T-cell (primary cell): ENCODE measurements around the gene BRD1. TPM values are rescaled to one million over a fixed set of nuclear protein-coding genes. Genes with fewer than 3 reads are reported as not detected.

ENCODE experiments used
- ATAC-seq, 4 experiments: fragments of 200-7000 bp in 3 of 4; fragments of 150-1000 bp in 1 of 4; cut with Tn5 transposase; replicated peaks in 1 of 4; 1 replicate in 3 of 4; 2 replicates in 1 of 4; pipeline ENCODE4 v1.10.0; 2021; ENCODE audit warnings: moderate library complexity in 3 of 4, mild to moderate bottlenecking in 2 of 4, moderate number of reproducible peaks in 1 of 4
- CTCF ChIA-PET, 2 donors: fragments of 300-600 bp; sonication (Branson Sonifier 250); formaldehyde crosslinking; loops; one replicate each; lab custom pipeline; 2022; ENCODE audit warnings: antibody characterized with exemption in 2 of 2; lab: Charles Lee
- POLR2A ChIA-PET, 2 donors: fragments of 300-600 bp; sonication (Branson Sonifier 250); formaldehyde crosslinking; loops; one replicate each; lab custom pipeline; 2022; ENCODE audit warnings: antibody characterized with exemption in 2 of 2; lab: Charles Lee
- DNase-seq, 35 experiments: peaks; one replicate each; pipeline versions ENCODE4 v3.0.0 to v3.0.0-alpha.2; 2013 to 2023
- H3K27ac ChIP-seq: one replicate; pipeline ENCODE4 v1.5.1; 2013; ENCODE audit warnings: low read length
- H3K27me3 ChIP-seq, 2 experiments: replicated peaks in 1 of 2; 1 replicate in 1 of 2; 2 replicates in 1 of 2; pipeline versions ENCODE4 v1.6.1 to v1.7.0; 2013; ENCODE audit warnings: low read length in 1 of 2, mixed read lengths in 1 of 2; ENCODE audit not compliant: control insufficient read depth in 2 of 2, insufficient read depth in 2 of 2; ENCODE audit errors: extremely low read depth in 1 of 2
- H3K36me3 ChIP-seq, 2 donors: 1 replicate in 1 of 2; 2 replicates in 1 of 2; pipeline versions ENCODE4 v1.6.1 to v1.7.0; 2013; ENCODE audit warnings: low read length in 1 of 2; ENCODE audit not compliant: control insufficient read depth in 2 of 2, insufficient read depth in 1 of 2; ENCODE audit errors: extremely low read depth in 1 of 2
- H3K4me1 ChIP-seq, 2 experiments: 1 replicate in 1 of 2; 2 replicates in 1 of 2; pipeline versions ENCODE4 v1.6.1 to v1.7.0; 2013; ENCODE audit warnings: low read length in 2 of 2, mixed read lengths in 1 of 2; ENCODE audit not compliant: insufficient read depth in 2 of 2, control insufficient read depth in 1 of 2; ENCODE audit errors: extremely low read depth in 1 of 2
- H3K4me3 ChIP-seq, 2 donors: 1 replicate in 1 of 2; 2 replicates in 1 of 2; pipeline versions ENCODE4 v1.5.1 to v1.7.0; 2013; ENCODE audit warnings: mild to moderate bottlenecking in 2 of 2, low read length in 1 of 2, moderate library complexity in 1 of 2; ENCODE audit not compliant: control insufficient read depth in 1 of 2; ENCODE audit errors: extremely low read depth in 1 of 2
- H3K9me3 ChIP-seq: 2 replicates; pipeline ENCODE4 v1.7.0; 2013
- H3K27ac Mint-ChIP-seq, 2 donors: one replicate each; pipeline ENCODE4 v1.8.0; 2020 to 2021; ENCODE audit warnings: mild to moderate bottlenecking in 2 of 2, mixed read lengths in 2 of 2
- H3K27me3 Mint-ChIP-seq, 2 donors: one replicate each; pipeline ENCODE4 v1.8.0; 2021 to 2022; ENCODE audit warnings: mixed read lengths in 2 of 2
- H3K36me3 Mint-ChIP-seq: one replicate; pipeline ENCODE4 v1.8.0; 2021; ENCODE audit warnings: mixed read lengths
- H3K4me1 Mint-ChIP-seq, 3 donors: one replicate each; pipeline ENCODE4 v1.8.0; 2020 to 2022; ENCODE audit warnings: mixed read lengths in 3 of 3, mild to moderate bottlenecking in 1 of 3
- H3K4me3 Mint-ChIP-seq, 3 donors: one replicate each; pipeline ENCODE4 v1.8.0; 2020 to 2022; ENCODE audit warnings: mild to moderate bottlenecking in 3 of 3, mixed read lengths in 3 of 3, moderate library complexity in 3 of 3
- H3K9me3 Mint-ChIP-seq, 3 donors: one replicate each; pipeline ENCODE4 v1.8.0; 2020 to 2022; ENCODE audit warnings: mixed read lengths in 3 of 3
- WGBS: methylation state at CpG from one replicate; pipeline ENCODE4 v1.1.5; 2013; ENCODE audit warnings: missing lambda C conversion rate; ENCODE audit not compliant: insufficient coverage; 5-methylcytosine and 5-hydroxymethylcytosine counted together
- total RNA-seq, 35 experiments: library from RNA in 6 of 35; stranded (reverse) in 6 of 35; fragments of 120-200 nt in 1 of 35; gene quantifications; one replicate each; pipeline versions ENCODE4 v1.2.1 to v1.2.4 and lab custom pipeline; 2013 to 2026

BRD1 gene
- total RNA-seq, 5 donors from 2014 or later (not counting 1 experiment from before 2014, with no cell fraction given): 86.4 to 140 (median 92.9) TPM

- peaks cover 0 to 16% (median 13%) of the 10 kb centered on the region in 3 donors for H3K4me1 Mint-ChIP-seq
- H3K9me3 Mint-ChIP-seq: peaks cover 4 to 11% (median 8%) of the 10 kb centered on the region in 3 donors
- POLR2A ChIA-PET: no interaction called here
- Histone ChIP-seq H3K4me1 (peaks cover 5 to 12% of the 10 kb centered on the region in 2 experiments), H3K36me3 (peaks cover 10 to 13% of the 10 kb centered on the region in 2 donors), H3K27me3 (no peaks in the 10 kb centered on the region), H3K9me3 (peaks cover 2% of the 10 kb centered on the region), H3K27ac (no peak overlapping the region), H3K4me3 (no peak overlapping the region)
- peaks cover 17% of the 10 kb centered on the region for H3K36me3 Mint-ChIP-seq
- no peaks in the 10 kb centered on the region for H3K27me3 Mint-ChIP-seq
- no peak for ATAC-seq
- DNase-seq: no peak
- 92% methylated on average over 16 of the region's 22 CpGs for WGBS
- H3K4me3 Mint-ChIP-seq: no peak overlapping the region
- CTCF ChIA-PET: interaction anchor here in 1 of 2 donors (0.6 kb wide), 1 partner anchor 851 kb away, joined by 4 read pairs; no protein-coding TSS in a partner anchor
- H3K27ac Mint-ChIP-seq: no peak overlapping the region
Observed at GRCh38 chr22:49769691-49770546, 57.8 kb downstream of the BRD1 start.

GRCh38 chr22:49768951-49769690, 58.6 kb downstream of the BRD1 start:
- CTCF ChIA-PET: no interaction called here
- H3K36me3 Mint-ChIP-seq: peaks cover 12% of the 10 kb centered on the region
- H3K27ac Mint-ChIP-seq: no peak overlapping the region
- peaks cover 5 to 11% of the 10 kb centered on the region in 2 experiments for H3K4me1 ChIP-seq
- DNase-seq: no peak
- ATAC-seq: no peak
- POLR2A ChIA-PET: no interaction called here
- H3K4me1 Mint-ChIP-seq: peaks cover 0 to 16% (median 13%) of the 10 kb centered on the region in 3 donors
- no peak overlapping the region for H3K4me3 Mint-ChIP-seq
- H3K9me3 ChIP-seq: peaks cover 2% of the 10 kb centered on the region
- WGBS: 97% methylated on average over 14 of the region's 24 CpGs
- H3K9me3 Mint-ChIP-seq: peaks cover 4 to 11% (median 8%) of the 10 kb centered on the region in 3 donors
- no peak overlapping the region for H3K4me3 ChIP-seq
- peaks cover 3 to 5% of the 10 kb centered on the region in 2 donors for H3K36me3 ChIP-seq
- H3K27me3 ChIP-seq: no peaks in the 10 kb centered on the region
- no peaks in the 10 kb centered on the region for H3K27me3 Mint-ChIP-seq
- no peak overlapping the region for H3K27ac ChIP-seq

- no peak for ATAC-seq
- H3K27ac ChIP-seq: no peak overlapping the region
- peaks cover 0 to 9% (median 6%) of the 10 kb centered on the region in 3 donors for H3K4me1 Mint-ChIP-seq
- POLR2A ChIA-PET: no interaction called here
- H3K4me1 ChIP-seq: peaks cover 5 to 10% of the 10 kb centered on the region in 2 experiments
- no peaks in the 10 kb centered on the region for H3K27me3 ChIP-seq
- H3K27ac Mint-ChIP-seq: no peak overlapping the region
- peaks cover 4 to 11% (median 8%) of the 10 kb centered on the region in 3 donors for H3K9me3 Mint-ChIP-seq
- no peak overlapping the region for H3K4me3 Mint-ChIP-seq
- peaks cover 5% of the 10 kb centered on the region for H3K36me3 Mint-ChIP-seq
- H3K4me3 ChIP-seq: no peak overlapping the region
- 91% methylated on average over 8 of the region's 18 CpGs for WGBS
- CTCF ChIA-PET: interaction anchor here in 1 of 2 donors (0.6 to 1.5 kb wide), 3 partner anchors 157 to 474 kb away, joined by 4 to 11 read pairs (median 5); no protein-coding TSS in a partner anchor
- no peak for DNase-seq
- H3K36me3 ChIP-seq: no peaks in the 10 kb centered on the region
- H3K9me3 ChIP-seq: peaks cover 2% of the 10 kb centered on the region
- no peaks in the 10 kb centered on the region for H3K27me3 Mint-ChIP-seq
Observed at GRCh38 chr22:49768077-49768910, 59.4 kb downstream of the BRD1 start.

GRCh38 chr22:49767355-49768062, 60.2 kb downstream of the BRD1 start:
- peaks cover 4 to 11% (median 8%) of the 10 kb centered on the region in 3 donors for H3K9me3 Mint-ChIP-seq
- Histone ChIP-seq H3K4me3 (no peak overlapping the region), H3K4me1 (peaks cover 3 to 5% of the 10 kb centered on the region in 2 experiments), H3K9me3 (peaks cover 2% of the 10 kb centered on the region), H3K36me3 (no peaks in the 10 kb centered on the region), H3K27me3 (no peaks in the 10 kb centered on the region), H3K27ac (no peak overlapping the region)
- ChIA-PET POLR2A (no interaction called here), CTCF (interaction anchor here in 1 of 2 donors (0.6 to 1.5 kb wide), 3 partner anchors 158 to 475 kb away, joined by 4 to 11 read pairs (median 5); no protein-coding TSS in a partner anchor)
- peaks cover 4% of the 10 kb centered on the region for H3K36me3 Mint-ChIP-seq
- peak overlapping the region; percentile 16 to 52 for H3K27ac Mint-ChIP-seq
- 35% methylated on average over 5 of the region's 5 CpGs for WGBS
- no peak overlapping the region for H3K4me3 Mint-ChIP-seq
- DNase-seq (peak in 9 of 35 experiments; percentile 4 to 68 (median 16)), ATAC-seq (peak; percentile 29 to 46 (median 41))
- H3K4me1 Mint-ChIP-seq: peaks cover 0 to 6% (median 4%) of the 10 kb centered on the region in 3 donors
- H3K27me3 Mint-ChIP-seq: no peaks in the 10 kb centered on the region

DNA sequence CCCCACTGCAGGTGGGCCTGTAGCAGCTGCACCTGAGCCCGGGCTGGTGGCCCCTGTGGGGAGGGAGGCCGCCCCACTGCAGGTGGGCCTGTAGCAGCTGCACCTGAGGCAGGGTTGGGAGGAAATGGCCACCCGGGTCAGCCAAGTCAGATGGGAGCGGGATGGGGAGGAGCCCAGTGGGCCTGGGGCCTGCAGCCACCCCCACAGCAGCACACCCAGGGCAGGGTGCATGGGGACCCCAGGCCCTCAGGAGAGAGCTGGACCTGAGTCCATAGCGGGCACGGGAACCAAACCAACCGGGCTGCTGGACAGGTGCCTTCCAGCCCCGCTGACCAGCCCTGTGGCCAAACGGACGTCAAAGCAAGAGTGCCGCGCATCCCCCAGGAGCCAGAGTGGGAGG, 61.7 kb downstream of the BRD1 start:
- Mint-ChIP-seq H3K27ac (no peak overlapping the region), H3K36me3 (peaks cover 4% of the 10 kb centered on the region), H3K4me1 (peaks cover 10 to 13% (median 11%) of the 10 kb centered on the region in 3 donors), H3K9me3 (peaks cover 4 to 11% (median 8%) of the 10 kb centered on the region in 3 donors), H3K27me3 (no peaks in the 10 kb centered on the region), H3K4me3 (no peak overlapping the region)
- H3K4me1 ChIP-seq: peaks cover 3 to 9% of the 10 kb centered on the region in 2 experiments
- POLR2A ChIA-PET: no interaction called here
- H3K4me3 ChIP-seq: no peak overlapping the region
- peaks cover 2% of the 10 kb centered on the region for H3K9me3 ChIP-seq
- 97% methylated on average over 7 of the region's 12 CpGs for WGBS
- no peak for ATAC-seq
- no peak overlapping the region for H3K27ac ChIP-seq
- H3K27me3 ChIP-seq: no peaks in the 10 kb centered on the region
- H3K36me3 ChIP-seq: no peaks in the 10 kb centered on the region
- CTCF ChIA-PET: no interaction called here
- peak in 4 of 35 experiments; percentile 2 to 22 (median 6) for DNase-seq
